OCI-LY3 (cell line): ENCODE results near the gene BAIAP2.

ENCODE experiments used
- H2AFZ ChIP-seq: fragments of 200-600, 300-600 bp; shearing (Covaris generic); 2 replicates; pipeline ENCODE4 v1.6.0; 2014; ENCODE audit warnings: antibody characterized with exemption, low read depth, low read length
- H3K27ac ChIP-seq: fragments of 200-600, 300-600 bp; sonication (generic); 2 replicates; pipeline ENCODE4 v1.5.1; 2014; ENCODE audit warnings: mild to moderate bottlenecking, low read length, moderate library complexity, mixed read lengths
- H3K27me3 ChIP-seq: fragments of 200-600, 300-600 bp; sonication (generic); 2 replicates; pipeline ENCODE4 v1.6.1; 2014; ENCODE audit warnings: low read depth, low read length, mixed read lengths
- H3K36me3 ChIP-seq: fragments of 200-600, 300-600 bp; sonication (generic); replicated peaks from 2 replicates; pipeline ENCODE3; 2014; ENCODE audit warnings: low read depth, low read length, mixed read lengths
- H3K4me1 ChIP-seq: fragments of 300-600, 200-600 bp; sonication (generic); 2 replicates; pipeline ENCODE4 v1.6.1; 2014; ENCODE audit warnings: low read length, mixed read lengths
- H3K4me2 ChIP-seq: fragments of 200-600, 300-600 bp; sonication (generic); 2 replicates; pipeline ENCODE4 v1.6.1; 2014; ENCODE audit warnings: low read length, mixed read lengths
- H3K4me3 ChIP-seq: fragments of 300-600, 200-600 bp; sonication (generic); 2 replicates; pipeline ENCODE4 v1.5.1; 2014; ENCODE audit warnings: antibody characterized with exemption, mild to moderate bottlenecking, low read length, moderate library complexity
- H3K79me2 ChIP-seq: fragments of 300-600, 200-600 bp; shearing (Covaris generic); 2 replicates; pipeline ENCODE4 v1.6.1; 2014; ENCODE audit warnings: mild to moderate bottlenecking, low read length, mixed read lengths
- H3K9ac ChIP-seq: fragments of 300-600, 200-600 bp; shearing (Covaris generic); 2 replicates; pipeline ENCODE4 v1.6.0; 2014; ENCODE audit warnings: mild to moderate bottlenecking, low read length, moderate library complexity
- H3K9me3 ChIP-seq: fragments of 200-600, 300-600 bp; shearing (Covaris generic); 2 replicates; pipeline ENCODE4 v1.6.1; 2014; ENCODE audit warnings: low read length, mixed read lengths; ENCODE audit not compliant: insufficient read depth
- H4K20me1 ChIP-seq: fragments of 200-600, 300-600 bp; sonication (generic); 2 replicates; pipeline ENCODE4 v1.6.1; 2016; ENCODE audit warnings: low read length, mixed read lengths; ENCODE audit not compliant: insufficient read depth
- CTCF ChIP-seq: fragments of 200-600, 300-600 bp; sonication (generic); IDR thresholded peaks from 2 replicates; pipeline ENCODE4 v1.5.1; 2014; ENCODE audit warnings: antibody characterized with exemption, low read length, low read depth
- EZH2phosphoT487 ChIP-seq: fragments of 200-600 bp; shearing (Covaris generic); IDR thresholded peaks from 2 replicates; pipeline ENCODE4 v1.6.1; 2018; ENCODE audit warnings: antibody characterized with exemption, mixed run types, low read depth

BAIAP2 gene

GRCh38 chr17:81000631-81001357 is 34.2 kb upstream of the BAIAP2 start:
- Histone ChIP-seq H4K20me1 (no peaks in the 10 kb centered on the region), H3K27ac (no peak overlapping the region), H3K9ac (no peak overlapping the region), H2AFZ (no peak overlapping the region), H3K36me3 (no peaks in the 10 kb centered on the region), H3K9me3 (no peaks in the 10 kb centered on the region), H3K4me1 (no peaks in the 10 kb centered on the region), H3K4me2 (no peak overlapping the region), H3K79me2 (no peaks in the 10 kb centered on the region), H3K27me3 (no peaks in the 10 kb centered on the region), H3K4me3 (no peak overlapping the region)
- TF ChIP-seq CTCF = no peak
- TF ChIP-seq EZH2phosphoT487 = no peak

- H3K9me3 ChIP-seq = no peaks in the 10 kb centered on the region
- H3K27ac ChIP-seq = no peak overlapping the region
- no peaks in the 10 kb centered on the region for H4K20me1 ChIP-seq
- no peaks in the 10 kb centered on the region for H3K4me1 ChIP-seq
- no peak overlapping the region for H3K4me2 ChIP-seq
- TF ChIP-seq CTCF = no peak
- no peak for TF ChIP-seq EZH2phosphoT487
- no peaks in the 10 kb centered on the region for H3K27me3 ChIP-seq
- no peak overlapping the region for H3K4me3 ChIP-seq
- no peaks in the 10 kb centered on the region for H3K79me2 ChIP-seq
- H2AFZ ChIP-seq = no peak overlapping the region
- no peaks in the 10 kb centered on the region for H3K36me3 ChIP-seq
- no peak overlapping the region for H3K9ac ChIP-seq
Measured at GRCh38 chr17:81002013-81002384, 33.0 kb upstream of the BAIAP2 start.

GRCh38 chr17:81002409-81003361 is 32.3 kb upstream of the BAIAP2 start:
- Histone ChIP-seq H3K4me2 (no peak overlapping the region), H3K9ac (no peak overlapping the region), H3K36me3 (no peaks in the 10 kb centered on the region), H3K9me3 (no peaks in the 10 kb centered on the region), H3K4me3 (no peak overlapping the region), H3K4me1 (no peaks in the 10 kb centered on the region), H2AFZ (no peak overlapping the region), H3K27me3 (no peaks in the 10 kb centered on the region), H4K20me1 (no peaks in the 10 kb centered on the region), H3K27ac (no peak overlapping the region), H3K79me2 (no peaks in the 10 kb centered on the region)
- TF ChIP-seq CTCF = no peak
- TF ChIP-seq EZH2phosphoT487 = no peak
